Measurements from ENCODE around the gene NOTCH3. TPM values are rescaled to one million over a fixed set of nuclear protein-coding genes. Genes with fewer than 3 reads are reported as not detected.

NOTCH3 gene
- total RNA-seq, 4 donors from 2014 or later: 17.7 to 91.4 (median 41.4) TPM

DNA sequence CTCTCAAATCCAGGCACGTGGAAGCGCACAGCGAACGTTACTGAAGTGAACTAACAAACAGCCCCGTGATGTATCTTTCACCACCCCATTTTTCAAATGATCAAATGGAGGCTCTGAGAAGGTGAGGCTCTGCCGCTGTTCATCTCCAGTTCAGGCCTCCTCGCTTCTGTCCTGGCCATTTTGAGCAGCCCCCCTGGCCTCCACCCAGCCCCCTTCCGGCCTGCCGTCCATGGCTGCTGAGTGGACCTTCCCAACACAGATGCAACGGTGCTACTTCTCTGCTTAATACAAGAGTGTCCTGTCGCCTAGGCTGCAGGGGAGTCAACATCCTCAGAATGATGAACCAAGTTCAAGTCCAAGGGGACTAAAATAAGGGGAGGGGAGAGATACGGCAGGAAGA is 83.9 kb downstream of the NOTCH3 start:
- TF ChIP-seq CTCF (IDR thresholded peaks at IDR 0.05; ENCODE audit: low read depth): no peak

- no peak for TF ChIP-seq CTCF (IDR thresholded peaks at IDR 0.05; ENCODE audit: low read depth)
These were observed 84.8 kb downstream of the NOTCH3 start for GRCh38 chr19:15115762-15116615.

DNA sequence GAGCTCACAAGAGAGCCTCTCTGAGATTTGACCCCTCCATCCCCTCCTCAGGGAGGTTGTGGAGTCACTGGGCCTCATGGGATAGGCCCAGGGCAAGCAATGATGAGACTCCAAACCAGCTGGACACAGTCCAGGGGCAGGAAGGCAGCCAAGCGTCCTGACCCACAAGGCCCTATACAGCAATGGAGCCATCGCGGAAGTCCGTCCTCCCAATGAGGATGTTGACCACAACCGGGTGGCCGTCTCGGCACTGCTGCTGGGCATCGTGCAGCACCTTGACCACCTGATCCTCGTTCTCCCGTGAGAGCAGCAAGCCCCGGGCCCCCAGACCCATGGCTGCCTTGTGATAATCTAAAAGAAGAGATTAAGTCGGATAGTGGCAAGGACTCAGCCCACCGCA is 85.7 kb downstream of the NOTCH3 start:
- no peak for TF ChIP-seq CTCF (IDR thresholded peaks at IDR 0.05; ENCODE audit: low read depth)

DNA sequence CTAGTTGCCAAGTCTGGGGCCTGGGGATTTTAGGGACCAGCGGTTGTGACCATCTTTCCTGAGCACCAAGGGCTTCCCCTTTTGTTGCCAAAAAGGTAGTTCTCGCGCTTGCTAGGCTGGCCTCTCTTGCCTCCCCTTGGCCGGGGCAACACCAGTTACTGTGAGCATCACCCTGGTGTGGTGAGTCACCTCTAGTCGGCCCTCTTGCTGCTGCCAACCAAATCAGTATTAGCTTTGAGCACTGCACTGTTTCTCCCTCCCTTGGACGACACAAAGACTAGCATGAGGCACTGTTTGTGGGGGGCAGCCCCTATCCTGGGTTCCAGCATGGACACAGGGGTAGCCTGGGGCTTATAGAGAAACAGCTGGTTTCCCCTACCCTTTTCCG is 86.6 kb downstream of the NOTCH3 start:
- TF ChIP-seq CTCF (IDR thresholded peaks at IDR 0.05; ENCODE audit: low read depth): no peak

DNA sequence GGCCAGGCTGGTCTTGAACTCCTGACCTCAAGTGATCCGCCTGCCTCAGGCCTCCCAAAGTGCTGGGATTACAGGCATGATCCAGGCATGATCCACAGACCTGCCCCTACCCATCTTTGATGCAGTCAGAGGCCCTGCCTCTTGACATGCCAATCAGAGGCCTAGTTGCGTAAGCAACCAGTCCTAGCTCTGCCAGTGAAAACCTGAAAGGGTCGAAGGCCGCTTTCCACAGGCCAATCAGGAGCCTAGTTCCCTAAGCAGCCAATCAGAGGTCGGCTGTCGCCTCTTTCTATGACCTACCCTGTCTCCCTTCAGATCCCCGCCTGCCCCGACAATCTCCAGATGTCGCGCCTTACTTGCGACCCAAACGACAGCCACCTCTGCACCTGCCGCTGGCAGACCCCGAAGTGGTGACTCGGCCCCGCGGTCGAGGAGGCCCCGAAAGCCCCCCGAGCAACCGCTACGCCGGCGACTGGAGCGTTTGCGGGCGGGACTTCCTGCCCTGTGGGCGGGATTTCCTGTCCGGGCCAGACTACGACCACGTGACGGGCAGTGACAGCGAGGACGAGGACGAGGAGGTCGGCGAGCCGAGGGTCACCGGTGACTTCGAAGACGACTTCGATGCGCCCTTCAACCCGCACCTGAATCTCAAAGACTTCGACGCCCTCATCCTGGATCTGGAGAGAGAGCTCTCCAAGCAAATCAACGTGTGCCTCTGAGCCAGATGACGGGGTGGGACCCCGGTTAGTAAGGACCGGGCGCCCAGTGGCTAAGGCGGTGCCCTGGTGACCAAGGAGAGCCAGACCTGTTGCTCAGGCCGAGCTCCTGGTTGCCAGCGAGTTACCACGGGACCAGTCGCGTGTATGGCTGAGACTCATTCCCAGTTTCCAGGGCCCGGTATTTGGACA is 87.3 kb downstream of the NOTCH3 start:
- TF ChIP-seq CTCF (IDR thresholded peaks at IDR 0.05; ENCODE audit: low read depth): no peak

DNA sequence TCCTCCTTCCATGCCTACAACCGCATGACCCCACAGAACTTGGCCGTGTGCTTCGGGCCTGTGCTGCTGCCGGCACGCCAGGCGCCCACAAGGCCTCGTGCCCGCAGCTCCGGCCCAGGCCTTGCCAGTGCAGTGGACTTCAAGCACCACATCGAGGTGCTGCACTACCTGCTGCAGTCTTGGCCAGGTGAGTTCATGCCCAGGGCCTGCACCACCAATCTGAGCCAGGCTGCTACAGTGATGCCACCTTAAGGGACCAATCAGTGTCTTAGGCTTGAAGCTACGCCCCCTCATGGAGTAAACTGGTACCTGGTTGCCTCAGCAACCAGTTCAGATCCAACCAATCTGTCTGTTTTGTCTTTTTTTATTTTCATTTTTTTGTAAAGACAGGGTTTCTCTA is 88.4 kb downstream of the NOTCH3 start:
- TF ChIP-seq CTCF (IDR thresholded peaks at IDR 0.05; ENCODE audit: low read depth): no peak

GRCh38 chr19:15111758-15112157 is 89.0 kb downstream of the NOTCH3 start:
- TF ChIP-seq CTCF (IDR thresholded peaks at IDR 0.05; ENCODE audit: low read depth): no peak
